Tibial nerve (tissue), 3 donors: ENCODE data around the gene CPA1.

Experiments
- POLR2A ChIP-seq, 2 donors: fragments of 450-650 bp; IDR thresholded peaks; one replicate each; pipeline ENCODE4 v1.6.1; 2017; ENCODE audit warnings: antibody characterized with exemption in 2 of 2, mild to moderate bottlenecking in 2 of 2, moderate library complexity in 2 of 2
- TF ChIP-seq, protein P1 (sequence below), 5 experiments: fragments of 200-600 bp in 3 of 5; fragments of 450-650 bp in 2 of 5; sonication (generic) in 3 of 5; IDR thresholded peaks; one replicate each; pipeline ENCODE4 v1.5.1; 2016 to 2019; ENCODE audit warnings: antibody characterized with exemption in 5 of 5, mild to moderate bottlenecking in 3 of 5, moderate library complexity in 2 of 5

GRCh38 chr7:130425796-130426195, 45.5 kb downstream of the CPA1 start:
- TF ChIP-seq, protein P1, sequence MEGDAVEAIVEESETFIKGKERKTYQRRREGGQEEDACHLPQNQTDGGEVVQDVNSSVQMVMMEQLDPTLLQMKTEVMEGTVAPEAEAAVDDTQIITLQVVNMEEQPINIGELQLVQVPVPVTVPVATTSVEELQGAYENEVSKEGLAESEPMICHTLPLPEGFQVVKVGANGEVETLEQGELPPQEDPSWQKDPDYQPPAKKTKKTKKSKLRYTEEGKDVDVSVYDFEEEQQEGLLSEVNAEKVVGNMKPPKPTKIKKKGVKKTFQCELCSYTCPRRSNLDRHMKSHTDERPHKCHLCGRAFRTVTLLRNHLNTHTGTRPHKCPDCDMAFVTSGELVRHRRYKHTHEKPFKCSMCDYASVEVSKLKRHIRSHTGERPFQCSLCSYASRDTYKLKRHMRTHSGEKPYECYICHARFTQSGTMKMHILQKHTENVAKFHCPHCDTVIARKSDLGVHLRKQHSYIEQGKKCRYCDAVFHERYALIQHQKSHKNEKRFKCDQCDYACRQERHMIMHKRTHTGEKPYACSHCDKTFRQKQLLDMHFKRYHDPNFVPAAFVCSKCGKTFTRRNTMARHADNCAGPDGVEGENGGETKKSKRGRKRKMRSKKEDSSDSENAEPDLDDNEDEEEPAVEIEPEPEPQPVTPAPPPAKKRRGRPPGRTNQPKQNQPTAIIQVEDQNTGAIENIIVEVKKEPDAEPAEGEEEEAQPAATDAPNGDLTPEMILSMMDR (IDR thresholded peaks at IDR 0.05), result no peak
- TF ChIP-seq POLR2A (IDR thresholded peaks at IDR 0.05), result no peak
